NCI-H748 (cell line): ENCODE results near the gene TSSK2.
A peak's percentile ranks its signal among the peaks of the same experiment; 100 is the strongest.
"Not testable (repeated sequence)": the region's sequence is repeated elsewhere in the genome, so short reads cannot be mapped to it uniquely, and the experiment has no call there.

ENCODE experiments used
- DNase-seq: peaks from one replicate; lab custom pipeline; 2025; ENCODE audit not compliant: unreplicated experiment; lab: John Stamatoyannopoulos, UW

The TSSK2 gene

DNA sequence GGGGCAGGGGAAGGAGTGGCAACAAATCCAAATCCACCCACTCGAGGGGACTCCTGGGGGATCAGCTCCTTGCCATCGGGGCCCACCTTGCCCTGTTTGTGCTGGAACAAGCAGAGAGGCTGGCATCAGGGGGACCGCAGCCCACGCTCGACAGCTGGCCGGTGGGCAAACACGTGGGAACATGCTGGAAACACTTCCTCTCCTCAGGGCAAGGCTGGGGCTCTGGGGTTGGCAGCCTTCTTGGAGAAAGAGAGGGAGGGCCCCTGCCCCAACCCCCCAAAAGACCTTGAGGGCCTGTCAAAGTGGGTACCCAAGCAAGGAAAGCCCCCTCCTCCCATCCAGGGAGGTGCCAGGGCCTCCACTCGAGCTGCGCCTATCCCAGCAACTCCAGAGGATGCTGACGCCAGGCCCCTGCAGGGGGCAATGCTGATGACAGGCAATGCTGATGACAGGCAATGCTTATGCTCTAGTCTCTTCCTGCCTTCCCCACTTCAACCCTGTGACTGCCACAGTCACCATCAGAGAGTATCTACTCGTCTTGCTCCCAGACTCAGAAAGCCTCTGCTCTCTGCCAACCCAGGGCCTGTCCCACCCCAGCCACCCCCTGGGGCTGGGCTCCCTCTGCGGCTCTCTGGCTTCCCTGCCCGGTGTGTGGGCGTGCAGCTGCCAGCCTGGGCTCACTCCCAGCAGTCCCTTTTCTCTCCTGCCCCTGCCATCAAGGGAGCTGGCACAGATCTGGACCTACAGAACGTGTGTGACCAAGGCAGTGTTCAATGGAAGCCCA lies 7.3 kb downstream of the TSSK2 start:
- DNase-seq: no peak

DNA sequence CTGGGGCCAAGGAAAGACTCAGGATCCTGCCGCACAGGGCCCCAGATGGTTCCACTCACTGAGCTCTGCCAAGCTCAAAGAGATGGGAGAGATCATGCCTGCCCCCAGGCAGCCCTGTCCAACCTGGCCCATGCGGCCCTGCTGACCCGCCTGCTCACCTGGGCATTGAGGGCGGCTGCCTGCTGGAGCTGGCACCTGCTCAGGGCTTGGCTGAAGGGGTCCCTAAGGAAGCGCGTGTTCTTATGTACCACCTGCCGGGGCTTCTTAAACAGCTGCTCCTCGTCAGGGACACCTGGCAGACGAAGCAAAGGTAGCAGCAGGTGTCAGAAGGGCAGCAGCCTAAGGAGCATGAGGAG lies 7.9 kb downstream of the TSSK2 start:
- no peak for DNase-seq

DNA sequence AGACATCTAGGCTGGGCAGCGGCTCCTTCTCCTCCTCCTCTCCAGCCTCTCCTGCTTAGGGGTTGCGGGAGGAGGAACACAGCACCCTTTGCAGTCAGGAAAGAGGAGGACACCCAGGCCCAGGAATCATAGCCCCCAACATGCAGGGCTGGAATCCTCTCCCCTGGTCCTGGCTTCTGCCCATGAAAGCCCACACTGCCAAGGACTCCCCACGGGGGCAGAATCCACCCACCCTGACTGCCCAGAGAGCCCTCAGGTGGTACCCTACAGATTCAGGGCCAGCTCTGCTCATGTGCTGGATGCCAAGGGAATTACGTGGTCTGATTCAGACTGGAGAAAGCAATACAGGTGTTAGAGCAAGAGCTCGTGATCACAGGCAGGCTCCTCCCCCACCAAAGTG lies 8.9 kb downstream of the TSSK2 start:
- DNase-seq: no peak

DNA sequence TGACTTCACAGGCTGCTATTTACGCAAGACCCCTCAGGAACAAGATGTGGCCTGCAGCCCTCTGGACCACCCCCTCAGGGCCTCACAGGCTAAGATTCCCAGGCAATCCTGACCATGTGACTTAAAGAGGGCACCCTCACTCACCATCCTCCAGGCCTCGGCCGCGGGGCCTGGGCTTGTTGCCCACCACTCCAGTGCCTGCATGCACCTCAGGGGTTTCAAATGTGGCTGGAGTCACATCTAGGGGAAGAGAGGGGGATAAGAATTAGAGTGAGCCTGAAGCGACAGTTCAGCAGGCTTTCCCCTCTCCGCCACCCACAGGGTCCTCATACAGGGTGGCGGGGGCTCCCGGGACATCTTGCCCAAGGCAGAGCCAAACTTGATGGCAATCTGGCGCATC lies 11.3 kb downstream of the TSSK2 start:
- DNase-seq: no peak

DNA sequence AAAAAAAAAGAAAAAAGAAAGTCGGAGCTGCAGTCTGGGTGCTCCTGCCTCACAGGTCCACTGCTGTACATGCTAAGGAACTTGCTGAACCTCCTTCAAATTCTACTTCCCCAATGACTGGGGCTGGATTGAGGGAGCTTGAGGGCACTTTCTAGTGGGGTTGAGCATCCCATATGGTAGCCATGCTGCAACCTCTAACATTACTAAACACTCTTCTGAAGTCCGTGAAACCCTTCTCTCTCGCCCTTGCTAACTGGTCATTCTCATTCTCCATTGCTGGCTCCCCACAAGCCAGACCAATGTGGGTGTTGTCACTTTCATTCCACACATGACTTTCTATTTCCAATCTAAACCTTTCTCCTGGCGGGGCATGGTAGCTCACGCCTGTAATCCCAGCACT lies 12.1 kb downstream of the TSSK2 start:
- no peak for DNase-seq

DNA sequence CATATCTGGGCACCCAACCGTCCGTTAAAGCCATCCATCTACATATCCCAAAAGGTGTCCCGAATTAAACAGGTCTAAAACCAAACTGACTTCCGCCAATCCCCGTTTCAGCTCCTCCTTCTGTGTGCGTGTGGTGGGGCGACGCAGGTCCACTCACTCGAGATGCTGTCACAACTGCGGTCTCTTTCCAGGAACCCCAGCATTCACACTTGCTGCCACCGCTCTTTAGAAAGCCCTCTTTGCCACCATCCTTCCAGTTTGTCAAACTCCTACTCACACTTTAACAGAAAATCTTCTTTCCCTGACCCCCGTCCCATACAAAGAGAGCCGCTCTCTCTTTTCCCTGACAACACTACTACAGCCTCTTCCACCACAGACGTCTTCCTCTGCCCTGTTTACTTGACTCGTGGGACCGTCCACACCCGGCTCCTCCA lies 12.9 kb downstream of the TSSK2 start:
- DNase-seq: no peak

DNA sequence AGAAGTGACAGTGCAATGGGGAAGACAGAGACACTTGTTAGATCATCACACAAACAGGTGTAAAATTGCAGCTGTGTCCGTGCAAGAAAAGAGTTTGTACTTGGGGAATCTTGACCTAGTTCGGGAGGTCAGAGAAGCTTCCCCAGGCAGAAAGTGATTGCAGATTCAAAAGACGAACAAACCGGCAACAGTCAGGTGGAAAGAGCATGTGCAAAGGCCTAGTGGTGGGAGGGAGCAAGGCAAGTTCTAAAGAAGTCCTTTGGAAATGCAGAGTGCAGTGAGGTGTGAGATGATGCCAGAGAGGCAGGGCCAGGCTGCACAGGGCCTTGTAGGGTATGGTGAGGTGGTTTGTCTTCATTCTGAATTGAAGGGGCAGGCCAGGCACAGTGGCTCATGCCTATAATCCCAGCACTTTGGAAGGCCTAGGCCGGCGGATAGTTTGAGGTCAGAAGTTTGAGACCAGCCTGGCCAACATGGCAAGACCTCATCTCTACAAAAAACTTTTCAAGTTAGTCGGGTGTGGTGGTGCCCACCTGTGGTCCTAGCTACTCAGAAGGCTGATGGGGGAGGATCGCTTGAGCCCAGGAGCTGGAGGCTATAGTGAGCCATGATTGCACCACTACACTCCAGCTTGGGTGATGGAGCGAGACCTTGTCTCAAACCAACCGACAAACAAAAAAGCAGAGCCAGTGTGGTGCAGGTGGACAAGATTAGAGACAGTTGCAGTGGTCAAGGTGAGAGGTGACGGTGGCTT lies 15.3 kb downstream of the TSSK2 start:
- no peak for DNase-seq

DNA sequence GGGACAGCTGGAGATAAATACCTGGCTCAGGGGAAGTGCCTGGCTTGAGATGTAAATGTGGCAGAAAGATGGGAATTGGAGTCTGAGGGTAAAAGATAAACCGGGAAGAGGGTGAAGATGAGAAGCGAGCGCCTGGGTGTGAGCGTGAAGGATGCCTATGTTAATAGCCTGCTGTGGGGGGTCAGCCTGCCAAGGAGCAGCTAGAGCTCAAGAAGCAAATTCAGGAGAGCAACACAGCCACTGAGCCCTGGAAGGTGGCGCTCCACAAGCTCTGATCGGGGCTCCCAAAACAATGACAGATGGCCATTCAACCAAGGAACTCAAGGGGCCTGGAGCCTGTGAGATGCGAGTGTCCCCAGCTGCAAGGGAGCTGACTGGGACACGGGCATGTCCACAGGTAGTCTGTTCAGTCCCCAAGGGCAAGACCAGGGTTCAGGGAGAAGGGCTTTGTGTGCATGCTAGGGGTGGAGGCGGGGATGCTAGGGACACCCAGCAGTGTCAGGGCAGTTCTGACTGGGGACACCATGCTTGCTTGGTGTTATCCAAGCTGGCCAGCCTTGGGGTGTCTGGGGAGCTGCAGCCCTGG lies 16.2 kb downstream of the TSSK2 start:
- DNase-seq: no peak

DNA sequence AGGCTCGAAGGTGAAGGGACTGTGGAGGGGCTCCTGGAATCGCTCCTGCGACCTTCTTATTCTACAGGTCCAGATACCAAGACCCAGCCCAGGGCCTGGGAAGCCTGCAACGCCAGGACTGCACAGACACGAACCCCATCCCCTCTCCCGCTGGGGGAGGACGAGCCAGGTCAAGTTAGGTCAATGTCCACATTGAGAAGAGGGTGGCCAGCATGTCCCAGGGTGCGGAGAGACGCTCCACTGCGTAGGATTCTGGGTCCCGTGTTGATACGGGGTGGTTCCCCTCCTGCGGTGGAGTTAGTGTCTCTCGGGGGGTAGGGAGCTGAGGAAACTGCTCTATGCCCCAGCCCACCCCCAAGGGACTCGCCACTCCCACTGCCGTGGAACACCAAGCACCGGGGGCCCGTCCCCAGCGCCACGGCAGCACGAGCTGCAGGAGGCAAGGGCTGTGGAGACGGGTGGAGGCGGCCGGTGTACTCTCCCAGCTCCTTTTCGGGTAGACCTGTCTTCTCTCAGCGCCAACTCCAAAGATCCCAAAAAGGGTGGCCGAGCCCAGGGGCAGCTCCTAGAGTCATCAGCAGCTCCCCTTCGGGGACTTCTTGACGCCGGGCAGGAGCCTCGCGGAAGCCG lies 17.4 kb downstream of the TSSK2 start:
- no peak for DNase-seq

DNA sequence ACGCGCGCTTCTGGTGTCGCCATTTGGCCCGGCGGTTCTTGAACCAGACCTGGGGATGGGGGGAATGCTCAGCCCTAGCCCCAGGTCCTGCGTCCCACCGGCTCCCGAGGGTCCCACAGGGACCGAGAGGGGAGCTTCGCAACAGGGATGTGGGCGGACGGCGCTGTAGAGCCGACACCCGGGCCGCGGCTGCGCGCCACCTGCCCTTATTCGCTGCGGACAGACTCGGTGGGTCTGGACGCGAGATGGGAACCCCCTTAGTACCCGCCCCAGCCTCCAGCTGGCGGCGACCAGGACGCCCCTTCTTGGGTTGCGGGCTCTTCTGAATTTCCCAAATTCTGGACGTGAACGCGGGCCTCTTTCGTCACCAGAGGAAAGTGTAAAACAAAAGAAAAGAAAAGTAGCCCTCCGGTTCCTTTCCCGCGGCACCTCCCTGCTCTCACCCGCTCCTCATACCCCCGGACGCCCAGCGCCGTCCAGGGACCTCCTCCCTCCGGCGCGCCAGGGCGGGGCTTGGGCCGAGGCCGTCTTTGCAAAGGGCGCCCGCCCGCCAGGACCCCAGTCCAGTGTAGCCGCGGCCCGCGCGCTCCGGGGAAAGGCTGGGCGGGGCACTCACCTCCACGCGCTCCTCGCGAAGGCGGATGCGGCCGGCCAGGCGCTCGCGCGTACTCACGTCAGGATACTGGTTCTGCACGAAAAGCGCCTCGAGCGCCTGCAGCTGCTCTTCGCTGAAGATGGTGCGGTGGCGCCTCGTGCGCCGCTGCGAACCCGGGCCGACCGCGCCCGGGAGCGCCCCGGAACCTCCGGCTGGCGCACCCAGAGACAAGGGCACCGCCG lies 18.2 kb downstream of the TSSK2 start:
- DNase-seq: peak; percentile 80

DNA sequence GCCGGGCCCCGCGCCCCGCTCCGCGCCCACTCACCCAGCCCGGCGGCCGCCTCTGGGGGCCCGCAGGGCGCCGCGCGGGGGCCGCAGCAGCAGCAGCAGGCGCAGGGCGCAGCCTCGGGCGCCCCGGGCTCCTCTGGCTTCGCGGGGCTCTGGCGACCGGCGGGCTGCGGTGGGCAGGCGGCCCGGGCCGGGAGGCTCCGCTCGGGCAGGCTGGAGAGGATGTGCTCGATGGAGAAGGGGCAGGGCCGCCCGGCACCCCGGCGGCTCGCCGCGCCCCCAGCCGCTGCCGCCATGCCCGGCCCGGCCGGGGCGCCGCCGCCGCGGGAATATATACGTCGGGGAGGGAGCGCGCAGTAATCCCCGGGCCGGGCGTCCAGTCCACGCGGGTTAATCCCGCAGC lies 18.9 kb downstream of the TSSK2 start, which contains the start of gene GSC2:
Gene GSC2, minus strand, starts transcription at position 302 of the 400 bp plus-strand sequence. Its CDS starts 9 bp downstream, at position 293.
- peak; percentile 36 for DNase-seq

DNA sequence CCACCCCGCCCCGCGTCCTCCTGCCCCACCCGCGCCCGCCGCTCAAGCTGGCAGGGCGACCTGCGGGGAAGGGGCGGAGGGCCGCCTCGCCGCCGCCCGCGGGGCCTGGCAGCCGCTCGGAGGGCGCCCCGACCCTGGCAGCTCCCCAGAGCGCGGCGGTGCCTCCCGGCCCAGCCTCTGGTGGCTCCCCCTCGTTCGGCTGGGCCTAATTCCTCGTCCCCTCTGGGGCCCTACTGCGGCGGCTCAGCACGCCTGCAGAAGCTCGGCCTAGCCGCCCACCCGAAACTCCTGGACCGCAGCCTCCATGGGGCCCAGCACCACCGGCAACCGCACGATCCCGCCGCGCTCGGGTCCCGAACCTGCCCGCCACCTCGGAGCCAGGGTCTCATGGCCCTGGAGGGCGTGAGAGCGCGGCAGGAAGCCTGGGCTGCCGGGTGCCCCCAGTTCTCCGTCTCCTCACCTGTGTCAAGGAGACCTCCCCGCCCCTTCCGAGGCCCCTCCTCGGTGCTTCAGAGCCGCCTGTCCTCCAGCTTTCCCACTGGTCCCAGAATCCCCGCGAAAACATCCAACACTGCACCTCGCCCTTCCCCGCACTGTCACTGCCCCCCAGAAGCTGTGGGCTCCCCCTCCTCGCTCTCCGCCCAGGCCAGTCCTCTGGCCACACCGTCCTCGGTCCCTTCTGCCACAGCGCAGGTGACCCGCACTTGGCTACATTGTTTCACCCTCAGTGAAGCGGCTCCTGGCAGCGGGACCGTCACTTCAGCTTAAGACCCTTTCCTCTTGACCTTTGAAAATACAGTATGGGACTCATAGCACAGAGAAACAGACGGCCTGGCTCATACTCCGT lies 19.6 kb downstream of the TSSK2 start:
- DNase-seq: no peak

DNA sequence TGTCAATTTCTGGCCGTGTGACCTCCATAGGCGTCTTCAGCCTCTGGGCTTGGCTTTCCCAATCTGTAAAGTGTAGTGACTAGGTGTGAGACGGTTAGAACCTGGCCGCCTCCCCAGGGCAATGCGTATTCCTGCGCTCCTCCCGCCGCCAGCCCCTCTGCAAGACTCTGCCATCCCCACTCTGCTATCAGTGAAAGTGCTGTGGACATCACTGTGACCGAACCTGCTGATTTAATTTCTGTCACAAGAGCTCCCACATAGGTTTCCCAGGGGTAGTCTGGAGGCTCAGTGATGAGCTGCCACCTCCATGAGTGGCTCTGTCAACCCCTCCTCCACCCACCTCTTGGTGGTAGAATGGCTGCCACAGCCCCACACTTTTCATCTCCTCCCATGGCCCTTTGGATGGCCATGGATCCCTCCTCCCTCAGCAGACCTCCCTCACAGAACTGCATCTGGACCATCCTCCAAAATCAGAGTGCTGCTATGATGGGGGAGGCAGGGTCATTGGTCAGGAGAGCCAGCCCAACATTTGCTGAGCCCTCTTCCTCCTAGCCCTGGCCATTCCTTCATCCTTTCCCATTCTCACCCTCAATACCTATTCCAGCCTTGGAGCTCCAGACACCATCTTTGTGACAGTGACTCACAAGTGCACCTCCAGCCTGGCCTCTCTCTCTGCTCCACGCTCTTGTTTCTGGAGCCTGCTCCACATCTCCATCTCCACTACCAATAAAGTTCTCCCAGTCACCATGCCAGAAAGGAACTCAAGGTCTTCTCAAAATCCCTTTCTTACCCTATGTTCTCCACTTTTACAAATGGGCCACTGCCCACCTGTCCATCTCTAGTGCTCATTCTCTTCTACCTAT lies 20.5 kb downstream of the TSSK2 start:
- no peak for DNase-seq

DNA sequence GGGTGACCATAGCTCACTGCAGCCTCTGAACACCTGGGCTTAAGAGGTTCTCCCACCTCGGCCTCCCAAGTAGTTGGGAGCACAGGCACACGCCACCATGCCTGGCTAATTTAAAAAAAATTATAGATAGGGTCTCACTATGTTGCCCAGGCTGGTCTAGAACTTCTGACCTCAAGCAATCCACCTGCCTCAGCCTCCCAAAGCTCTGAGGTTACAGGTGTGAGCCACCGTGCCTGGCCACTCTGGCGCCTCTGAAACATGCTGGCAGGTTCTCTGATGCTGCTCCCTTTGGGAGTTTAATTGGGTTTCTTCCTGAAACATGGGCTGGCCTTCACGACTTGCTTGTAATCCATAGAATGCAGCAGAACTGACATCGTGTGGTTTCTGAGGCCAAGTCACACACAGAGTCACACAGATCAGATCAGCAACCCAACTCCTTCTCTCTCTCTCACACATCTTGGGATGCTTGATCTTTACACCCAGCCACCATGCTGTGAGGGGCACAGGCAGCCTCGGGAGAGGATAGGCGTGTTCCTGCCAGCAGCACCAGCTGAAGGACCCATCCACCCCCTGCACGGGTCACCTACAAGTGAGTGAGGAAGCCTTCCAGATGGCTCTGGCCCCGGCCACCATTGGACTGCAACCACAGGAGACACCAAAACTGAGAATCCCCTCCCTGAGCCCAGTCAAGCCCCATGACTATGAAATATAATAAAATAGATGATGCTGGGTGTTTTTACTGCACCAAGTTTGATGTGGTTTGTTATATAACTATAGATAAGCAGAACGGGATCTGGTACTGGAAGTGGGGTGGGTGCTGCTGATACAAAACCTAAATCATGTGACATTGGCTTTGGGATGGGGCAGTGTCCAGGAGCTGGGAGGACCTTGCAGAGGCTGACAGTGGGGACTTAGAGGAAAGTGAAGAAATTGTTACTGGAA lies 22.1 kb downstream of the TSSK2 start:
- no peak for DNase-seq

DNA sequence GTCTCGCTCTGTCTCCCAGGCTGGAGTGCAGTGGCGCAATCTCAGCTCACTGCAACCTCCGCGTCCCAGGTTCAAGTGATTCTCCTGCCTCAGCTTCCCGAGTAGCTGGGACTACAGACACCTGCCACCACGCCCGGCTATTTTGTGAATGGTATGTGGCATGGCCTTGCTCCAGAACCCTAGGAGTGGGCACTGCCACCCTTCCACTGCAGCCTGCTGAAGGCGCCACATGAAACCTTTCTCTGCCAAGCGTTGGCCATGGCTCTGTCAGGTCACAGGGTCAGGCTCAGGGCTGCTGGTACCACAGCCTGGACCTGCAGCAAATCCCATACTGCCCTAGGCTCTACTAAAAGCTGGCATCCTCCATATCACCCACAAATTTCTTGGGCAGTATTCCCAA lies 25.0 kb downstream of the TSSK2 start:
- not testable (repeated sequence) for DNase-seq

DNA sequence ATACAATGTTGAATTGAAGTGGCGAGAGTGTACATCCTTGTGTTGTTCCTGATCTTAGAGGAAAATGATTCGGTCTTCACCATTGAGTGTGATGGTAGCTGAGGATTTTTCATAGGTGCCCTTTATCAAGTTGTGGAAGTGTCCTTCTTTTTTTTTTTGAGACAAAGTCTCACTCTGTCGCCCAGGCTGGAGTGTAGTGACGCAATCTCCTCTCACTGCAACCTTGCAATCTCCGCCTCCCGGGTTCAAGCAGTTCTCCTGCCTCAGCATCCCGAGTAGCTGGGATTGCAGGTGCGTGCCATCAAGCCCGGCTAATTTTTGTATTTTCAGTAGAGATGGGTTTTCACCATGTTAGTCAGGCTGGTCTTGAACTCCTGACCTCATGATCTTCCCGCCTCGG lies 27.5 kb downstream of the TSSK2 start:
- not testable (repeated sequence) for DNase-seq

DNA sequence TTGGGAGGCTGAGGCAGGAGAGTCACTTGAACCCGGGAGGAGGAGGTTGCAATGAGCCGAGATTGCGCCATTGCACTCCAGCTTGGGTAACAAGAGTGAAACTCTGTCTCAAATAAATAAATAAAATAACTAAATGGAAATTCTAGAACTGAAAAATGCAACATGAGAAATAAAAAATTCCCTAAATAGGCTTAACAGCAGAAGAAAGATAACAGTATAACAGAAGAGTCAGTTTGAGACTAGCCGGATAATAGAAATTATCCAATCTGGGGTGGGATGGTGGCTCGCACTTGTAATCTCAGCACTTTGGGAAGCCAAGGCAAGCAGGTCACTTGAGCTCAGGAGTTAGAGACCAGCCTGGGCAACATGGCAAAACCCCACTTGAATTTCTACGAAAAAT lies 33.3 kb downstream of the TSSK2 start:
- DNase-seq: no peak

DNA sequence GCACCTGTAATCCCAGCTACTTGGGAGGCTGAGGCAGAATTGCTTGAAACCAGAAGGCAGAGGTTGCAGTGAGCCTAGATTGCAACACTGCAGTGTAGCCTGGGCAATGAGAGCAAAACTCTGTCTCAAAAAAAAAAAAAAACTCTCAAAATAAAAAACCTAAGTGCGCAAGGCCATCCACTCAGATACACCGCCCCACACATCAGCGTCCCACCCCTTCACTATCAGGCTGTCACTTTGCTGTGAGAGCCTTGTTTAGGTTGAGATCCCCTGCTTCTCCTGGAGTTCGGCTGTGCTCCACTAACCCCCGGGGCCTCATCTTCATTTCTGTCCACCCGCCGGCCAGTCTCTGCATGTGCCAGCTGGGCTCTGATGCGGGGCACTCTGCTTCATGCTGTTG lies 35.3 kb downstream of the TSSK2 start:
- no peak for DNase-seq
